Activated CD8-positive, alpha-beta memory T cell treated with anti-CD3 and anti-CD28 coated beads for 36 hours (primary cell): ENCODE results near the gene TMPRSS11A. TPM values are rescaled to one million over a fixed set of nuclear protein-coding genes. Genes with fewer than 3 reads are reported as not detected.

ENCODE experiments used
- CTCF ChIA-PET: fragments of 350-600 bp; sonication (Branson Sonifier 250); formaldehyde crosslinking; loops from one replicate; lab custom pipeline; 2021; ENCODE audit warnings: antibody characterized with exemption; lab: Charles Lee
- POLR2A ChIA-PET: fragments of 350-600 bp; sonication (Branson Sonifier 250); formaldehyde crosslinking; loops from one replicate; lab custom pipeline; 2021; ENCODE audit warnings: antibody characterized with exemption; lab: Charles Lee
- total RNA-seq, 2 experiments: library from RNA; stranded (reverse); gene quantifications; one replicate each; pipeline ENCODE4 v1.2.3, GENCODE V29; 2021

Gene TMPRSS11A
- total RNA-seq, 2 experiments from 2014 or later: not detected

- CTCF ChIA-PET: no interaction called here
- POLR2A ChIA-PET: no interaction called here
Measured at GRCh38 chr4:67918428-67918827, 44.9 kb downstream of the TMPRSS11A start.

- CTCF ChIA-PET: no interaction called here
Measured at GRCh38 chr4:67915400-67915966, 47.8 kb downstream of the TMPRSS11A start.

GRCh38 chr4:67912080-67912479 is 51.2 kb downstream of the TMPRSS11A start:
- POLR2A ChIA-PET: no interaction called here

More at GRCh38 chr4:67915400-67915966, 47.8 kb downstream of the TMPRSS11A start:
- POLR2A ChIA-PET: no interaction called here

DNA sequence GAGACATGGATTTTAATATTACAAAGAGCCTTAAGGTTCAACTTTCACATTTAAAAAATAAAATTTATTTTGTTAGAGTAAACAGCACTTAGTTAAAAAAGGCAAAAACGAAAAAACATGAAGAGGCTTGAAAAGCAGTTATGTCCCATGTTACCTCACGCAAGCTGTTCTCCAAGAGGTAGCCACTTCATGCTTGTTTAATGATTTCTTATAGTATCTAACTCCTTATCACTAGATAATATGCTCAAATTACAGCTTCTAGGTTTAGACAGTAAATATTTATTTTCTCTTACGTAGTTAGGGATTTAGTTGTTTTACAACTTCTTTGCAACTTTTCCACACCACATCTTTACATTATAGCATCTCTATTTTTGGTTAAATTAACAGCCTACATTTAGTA is 51.7 kb downstream of the TMPRSS11A start:
- POLR2A ChIA-PET: no interaction called here
- CTCF ChIA-PET: interaction anchor here (0.8 to 0.9 kb wide), 2 partner anchors 13 to 188 kb away, joined by 3 read pairs; no protein-coding TSS in a partner anchor

More at GRCh38 chr4:67912080-67912479, 51.2 kb downstream of the TMPRSS11A start:
- CTCF ChIA-PET: no interaction called here

DNA sequence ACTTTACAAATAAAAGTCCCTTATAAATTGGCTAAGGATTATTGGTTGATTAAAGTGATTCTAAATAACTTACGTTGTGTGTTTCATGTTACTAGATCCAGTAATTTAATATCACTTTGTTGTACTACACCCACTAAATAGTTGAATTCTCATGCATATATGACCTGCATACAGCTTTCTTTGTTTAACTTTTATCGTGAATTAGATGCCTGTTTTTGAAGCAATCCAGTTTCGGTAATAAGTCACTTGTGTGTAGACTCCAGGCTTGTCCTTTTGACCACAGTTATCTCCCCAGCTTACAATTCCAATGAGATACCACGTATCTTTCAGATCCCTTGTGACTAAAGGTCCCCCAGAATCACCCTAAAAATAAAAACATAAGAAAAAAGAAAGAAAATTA is 52.2 kb downstream of the TMPRSS11A start:
- POLR2A ChIA-PET: no interaction called here

GRCh38 chr4:67910585-67910905 is 52.7 kb downstream of the TMPRSS11A start:
- ChIA-PET POLR2A (no interaction called here), CTCF (interaction anchor here (0.9 kb wide), 1 partner anchor 187 kb away, joined by 3 read pairs; no protein-coding TSS in a partner anchor)

More for the DNA sequence above, 52.2 kb downstream of the TMPRSS11A start:
- CTCF ChIA-PET: interaction anchor here (0.8 to 0.9 kb wide), 2 partner anchors 13 to 187 kb away, joined by 3 read pairs; no protein-coding TSS in a partner anchor

GRCh38 chr4:67909905-67910584 is 53.2 kb downstream of the TMPRSS11A start:
- ChIA-PET CTCF (no interaction called here), POLR2A (no interaction called here)

DNA sequence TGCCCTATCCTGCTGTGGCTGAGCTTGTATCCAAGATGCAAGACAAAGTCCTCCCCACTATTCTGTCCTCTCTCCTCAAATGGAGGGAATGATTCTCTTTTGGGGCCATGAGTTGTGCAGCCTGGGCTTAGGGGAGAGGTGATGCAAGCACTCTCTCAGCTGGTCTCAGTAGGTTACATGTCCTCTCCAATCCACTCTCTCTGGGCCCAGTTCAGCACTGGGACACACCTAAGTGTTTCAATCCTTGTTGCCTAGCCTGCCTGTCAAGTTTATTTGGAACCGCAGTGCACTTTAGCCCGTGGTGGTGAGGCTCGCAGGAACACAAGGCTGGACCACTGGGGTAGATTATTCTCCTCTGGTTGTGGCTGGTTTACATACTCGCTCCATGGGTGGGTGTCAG is 55.6 kb downstream of the TMPRSS11A start:
- POLR2A ChIA-PET: no interaction called here
- CTCF ChIA-PET: no interaction called here

GRCh38 chr4:67899096-67899495 is 64.2 kb downstream of the TMPRSS11A start:
- ChIA-PET CTCF (no interaction called here), POLR2A (no interaction called here)

- CTCF ChIA-PET: interaction anchor here (0.8 kb wide), 1 partner anchor 14 kb away, joined by 3 read pairs; no protein-coding TSS in a partner anchor
- POLR2A ChIA-PET: no interaction called here
Measured at GRCh38 chr4:67897686-67898085, 65.6 kb downstream of the TMPRSS11A start.

DNA sequence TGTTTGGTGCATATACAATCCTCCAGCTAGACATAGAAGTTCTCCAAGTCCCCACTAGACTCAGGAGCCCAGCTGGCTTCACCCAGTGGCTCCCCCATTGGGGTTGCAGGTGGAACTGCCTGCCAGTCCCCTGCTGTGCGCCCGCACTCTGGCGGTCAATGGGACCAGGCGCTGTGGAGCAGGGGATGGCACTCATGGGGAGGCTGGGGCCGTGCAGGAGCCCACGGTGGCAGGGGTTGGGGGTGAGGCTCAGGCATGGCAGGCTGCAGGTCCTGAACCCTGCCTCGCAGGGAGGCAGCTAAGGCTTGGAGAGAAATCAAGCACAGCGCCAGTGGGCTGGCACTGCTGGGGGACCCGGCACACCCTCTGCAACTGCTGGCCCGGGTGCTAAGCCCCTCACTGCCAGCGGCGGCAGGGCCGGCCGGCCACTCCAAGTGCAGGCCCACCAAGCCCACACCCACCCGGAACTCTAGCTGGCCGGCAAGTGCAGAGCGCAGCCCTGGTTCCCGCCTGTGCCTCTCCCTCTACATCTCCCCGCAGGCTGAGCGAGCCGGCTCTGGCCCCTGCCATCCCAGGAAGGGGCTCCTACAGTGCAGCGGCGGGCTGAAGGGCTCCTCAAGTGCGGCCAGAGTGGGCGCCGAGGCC is 66.8 kb downstream of the TMPRSS11A start:
- ChIA-PET POLR2A (no interaction called here), CTCF (no interaction called here)

DNA sequence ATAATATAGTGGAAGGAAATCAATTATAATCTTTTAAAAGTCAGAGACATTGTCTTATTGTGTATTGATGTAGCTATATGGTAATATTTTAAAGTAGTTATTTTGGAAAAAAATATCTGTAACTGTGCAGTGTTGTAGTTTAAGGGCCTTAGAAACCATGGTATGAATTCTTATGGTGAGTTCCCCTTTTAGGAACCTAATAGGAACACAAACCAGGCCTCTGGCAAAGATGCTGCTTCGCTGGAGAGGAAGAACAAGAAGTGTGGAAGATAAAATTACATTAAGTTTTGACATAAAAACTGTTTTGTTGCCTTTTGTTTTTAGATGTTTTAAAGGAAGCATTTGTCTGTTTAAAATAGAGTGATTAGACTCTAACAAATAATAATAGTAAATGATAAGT is 68.6 kb downstream of the TMPRSS11A start:
- POLR2A ChIA-PET: no interaction called here
- CTCF ChIA-PET: no interaction called here

DNA sequence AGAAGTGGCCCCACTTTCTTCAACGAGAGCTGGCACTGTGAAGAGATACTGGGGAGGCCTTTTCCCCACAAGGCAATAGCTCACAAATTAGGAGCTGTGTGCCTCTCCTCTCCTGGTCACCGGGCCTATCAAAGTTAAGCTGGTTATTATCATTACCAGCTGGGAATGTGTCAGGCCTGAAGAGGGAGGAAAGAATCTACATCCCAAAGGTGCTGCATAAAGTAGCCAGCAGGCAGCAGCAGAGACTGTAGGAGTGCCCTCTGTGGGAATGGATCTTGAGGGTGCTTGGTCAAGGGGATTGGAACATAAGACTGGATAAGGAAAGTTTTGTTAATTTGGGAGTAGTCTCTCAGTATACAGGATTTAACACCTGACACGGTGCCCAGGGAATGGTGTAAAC is 70.4 kb downstream of the TMPRSS11A start:
- CTCF ChIA-PET: no interaction called here
- POLR2A ChIA-PET: no interaction called here

GRCh38 chr4:67892253-67892652 is 71.0 kb downstream of the TMPRSS11A start:
- ChIA-PET CTCF (no interaction called here), POLR2A (no interaction called here)

- CTCF ChIA-PET: interaction anchor here (0.5 kb wide), 1 partner anchor 21 kb away, joined by 3 read pairs; no protein-coding TSS in a partner anchor
- POLR2A ChIA-PET: no interaction called here
Measured at GRCh38 chr4:67891645-67892044, 71.6 kb downstream of the TMPRSS11A start.

DNA sequence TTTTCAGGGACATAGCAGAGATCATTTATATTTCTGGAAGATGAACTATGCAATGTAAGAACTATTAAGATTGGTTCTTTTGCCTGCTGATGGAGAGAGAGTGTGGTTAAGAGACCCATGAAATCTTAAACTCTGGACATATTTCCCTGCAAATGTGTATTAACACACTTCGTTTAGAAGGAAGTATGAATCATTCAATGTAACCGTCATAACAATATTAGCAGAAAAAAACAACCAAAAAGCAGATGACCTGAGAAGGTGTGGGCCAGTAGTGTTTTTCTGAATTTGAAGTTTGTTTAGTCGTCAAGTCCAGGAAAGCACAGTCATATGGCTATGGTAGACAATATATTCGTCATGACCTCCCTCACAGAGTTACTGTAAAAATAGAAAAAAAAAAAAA is 77.0 kb downstream of the TMPRSS11A start:
- ChIA-PET POLR2A (no interaction called here), CTCF (no interaction called here)

GRCh38 chr4:67885762-67886161 is 77.5 kb downstream of the TMPRSS11A start:
- ChIA-PET CTCF (no interaction called here), POLR2A (no interaction called here)

GRCh38 chr4:67884701-67885100 is 78.6 kb downstream of the TMPRSS11A start:
- ChIA-PET CTCF (no interaction called here), POLR2A (no interaction called here)

- CTCF ChIA-PET: no interaction called here
Measured at GRCh38 chr4:67883902-67884301, 79.4 kb downstream of the TMPRSS11A start, which contains the start of gene TMPRSS11D. Gene TMPRSS11D (minus strand): TSS chr4:67884002. CDS start chr4:67883933, 69 bp downstream.

GRCh38 chr4:67883458-67883857 is 79.8 kb downstream of the TMPRSS11A start:
- POLR2A ChIA-PET: no interaction called here
- CTCF ChIA-PET: no interaction called here

More at GRCh38 chr4:67883902-67884301, 79.4 kb downstream of the TMPRSS11A start, which contains the start of gene TMPRSS11D:
- POLR2A ChIA-PET: no interaction called here
